HTERT RPE-1 (cell line): ENCODE results near the gene ADRA2B.

Experiments used
- in situ Hi-C: fragments of 300-500 bp; cut with MboI; formaldehyde crosslinking; loops from 4 replicates; pipeline ENCODE4 v1.14.3; 2020; ENCODE audit warnings: low sequenced_read_pairs

The ADRA2B gene

GRCh38 chr2:96119389-96119751 is 3.0 kb upstream of the ADRA2B start:
- in situ Hi-C loops, result no loop called here

GRCh38 chr2:96118698-96119388 is 2.5 kb upstream of the ADRA2B start:
- in situ Hi-C loops, result no loop called here

GRCh38 chr2:96117701-96118588 is 1.6 kb upstream of the ADRA2B start:
- in situ Hi-C loops, result no loop called here

- in situ Hi-C loops, result no loop called here
Measured at GRCh38 chr2:96116879-96117533, 635 bp upstream of the ADRA2B start.

GRCh38 chr2:96115631-96116423 is 544 bp downstream of the ADRA2B start:
- in situ Hi-C loops, result no loop called here

- in situ Hi-C loops, result no loop called here
Measured at GRCh38 chr2:96114903-96115581, 1.3 kb downstream of the ADRA2B start.

GRCh38 chr2:96114546-96114902 is 1.8 kb downstream of the ADRA2B start:
- in situ Hi-C loops, result no loop called here

GRCh38 chr2:96113951-96114350 is 2.4 kb downstream of the ADRA2B start:
- in situ Hi-C loops, result no loop called here

GRCh38 chr2:96113367-96113677 is 3.0 kb downstream of the ADRA2B start:
- in situ Hi-C loops, result no loop called here

GRCh38 chr2:96112501-96113366 is 3.6 kb downstream of the ADRA2B start:
- in situ Hi-C loops, result no loop called here

- in situ Hi-C loops, result no loop called here
Measured at GRCh38 chr2:96111823-96112500, 4.4 kb downstream of the ADRA2B start.

- in situ Hi-C loops, result no loop called here
Measured at GRCh38 chr2:96111257-96111640, 5.1 kb downstream of the ADRA2B start.

- in situ Hi-C loops, result no loop called here
Measured at GRCh38 chr2:96110621-96111256, 5.6 kb downstream of the ADRA2B start.

GRCh38 chr2:96109931-96110511 is 6.3 kb downstream of the ADRA2B start:
- in situ Hi-C loops, result no loop called here

- in situ Hi-C loops, result no loop called here
Measured at GRCh38 chr2:96109361-96109680, 7.0 kb downstream of the ADRA2B start.

- in situ Hi-C loops, result no loop called here
Measured at GRCh38 chr2:96108541-96109360, 7.6 kb downstream of the ADRA2B start.

- in situ Hi-C loops, result no loop called here
Measured at GRCh38 chr2:96108151-96108540, 8.2 kb downstream of the ADRA2B start.

- in situ Hi-C loops, result no loop called here
Measured at GRCh38 chr2:96107708-96108065, 8.7 kb downstream of the ADRA2B start.
